Ovary (tissue), 9 donors: ENCODE data around the gene BORCS6. TPM values are rescaled to one million over a fixed set of nuclear protein-coding genes. Genes with fewer than 3 reads are reported as not detected.

ENCODE experiments used
- DNase-seq, 5 donors: peaks; one replicate each; pipeline ENCODE4 v3.0.0-alpha.2; 2019 to 2020
- H3K27ac ChIP-seq, 2 donors: fragments of 200-600 bp; one replicate each; pipeline versions ENCODE4 v1.5.1 to v1.8.0; 2019 to 2022
- H3K27me3 ChIP-seq: fragments of 200-600 bp; one replicate; pipeline ENCODE4 v1.8.0; 2022
- H3K36me3 ChIP-seq: fragments of 200-600 bp; sonication (generic); one replicate; pipeline ENCODE4 v1.5.1; 2019
- H3K4me1 ChIP-seq: one replicate; pipeline ENCODE4 v1.8.1; 2013; ENCODE audit warnings: mild to moderate bottlenecking, moderate library complexity; ENCODE audit not compliant: insufficient read depth
- H3K4me3 ChIP-seq: fragments of 200-600 bp; sonication (generic); one replicate; pipeline ENCODE4 v1.5.1; 2017
- H3K9me3 ChIP-seq, 2 donors: fragments of 200-600 bp in 1 of 2; sonication (generic) in 1 of 2; one replicate each; pipeline versions ENCODE4 v1.5.1 to v1.8.1; 2013 to 2019; ENCODE audit warnings: mild to moderate bottlenecking in 1 of 2, moderate library complexity in 1 of 2
- CTCF ChIP-seq, 3 donors: fragments of 450-650 bp in 2 of 3; fragments of 200-600 bp in 1 of 3; IDR thresholded peaks; one replicate each; pipeline versions ENCODE4 v1.5.1 to v1.8.0; 2016 to 2022; ENCODE audit warnings: antibody characterized with exemption in 3 of 3, mild to moderate bottlenecking in 1 of 3
- EP300 ChIP-seq: sonication (generic); formaldehyde crosslinking; IDR thresholded peaks from one replicate; pipeline ENCODE4 v1.6.1; 2017; ENCODE audit warnings: antibody characterized with exemption
- POLR2A ChIP-seq: fragments of 450-650 bp; IDR thresholded peaks from one replicate; pipeline ENCODE4 v1.6.1; 2017; ENCODE audit warnings: antibody characterized with exemption, mild to moderate bottlenecking, moderate library complexity
- WGBS, 3 donors: extraction: QIAGEN DNeasy Blood & Tissue Kit in 1 of 3; methylation state at CpG; one replicate each; pipeline versions ENCODE4 v1.1.5 to v1.1.7; 2013 to 2017; 5-methylcytosine and 5-hydroxymethylcytosine counted together
- intact Hi-C, 4 donors: fragments of 100-400 bp; cut with DNase I; formaldehyde crosslinking; loops; one replicate each; pipeline versions ENCODE4 v1.11.0 to v1.15.1; 2022 to 2023
- polyA plus RNA-seq, 2 donors: library from polyadenylated mRNA; stranded (reverse); fragments of 200-250 nt in 1 of 2; fragments of 350-450 nt in 1 of 2; fragmentation: Illumina TruSeq in 1 of 2; extraction: RNeasy Lipid Tissue Mini Kit (QIAGEN cat#74804) in 1 of 2; gene quantifications; one replicate each; pipeline ENCODE4 v1.2.3, GENCODE V29; 2013 to 2014
- total RNA-seq, 7 donors: library from RNA; depleted of rRNA in 2 of 7; stranded (reverse); fragments of >200 nt in 2 of 7; fragmentation: NEBNext Ultra II Directional in 3 of 7; extraction: Animal tissue kit (Norgen Biotek cat#: 25700) in 3 of 7; gene quantifications; one replicate each; pipeline versions ENCODE4 v1.1.0 to v1.2.4, GENCODE V29; 2016 to 2023
- donor health status: DM: no; HTN: no; CAD: no; lungs with moderate emphysema.
- donor health status: DM: no; HTN: no; CAD: no.
- donor health status: Bipolar disorder and iron deficiency.
- donor health status: DM: yes; HTN: yes; CAD: no.
- donor health status: DM: no; HTN: no; CAD: no.
- donor health status: DM: yes; HTN: yes; CAD: no.

Gene BORCS6
- total and polyA plus RNA-seq, 9 donors, result 1.3 to 7.2 (median 6.7) TPM

DNA sequence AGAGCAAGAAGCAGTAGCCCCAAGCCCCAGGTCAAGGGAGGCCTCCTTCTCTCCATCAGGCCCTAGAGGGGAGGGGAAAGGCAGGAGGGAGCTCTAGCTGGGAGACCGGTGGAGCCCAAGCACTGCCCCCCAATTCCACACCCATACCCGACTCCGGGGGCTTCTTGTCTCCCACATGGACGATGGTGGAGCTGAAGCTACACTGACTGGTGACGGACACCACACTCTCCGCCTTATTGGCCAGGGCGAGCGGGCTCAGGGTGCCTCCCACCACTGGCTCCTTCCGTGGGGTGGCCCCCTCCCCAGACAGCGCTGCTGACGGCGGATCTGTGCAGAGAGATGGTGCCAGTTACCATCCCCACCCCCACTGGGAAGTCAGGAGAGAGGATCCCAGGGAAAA, 44.2 kb downstream of the BORCS6 start:
- Histone ChIP-seq H3K36me3 (no peaks in the 10 kb centered on the region), H3K27ac (peak overlapping the region; percentile 32 to 69), H3K4me3 (no peak overlapping the region), H3K4me1 (peaks cover 3% of the 10 kb centered on the region), H3K9me3 (no peaks in the 10 kb centered on the region), H3K27me3 (no peaks in the 10 kb centered on the region)
- intact Hi-C loops, result no loop called here
- no peak for TF ChIP-seq POLR2A
- no peak for TF ChIP-seq EP300
- TF ChIP-seq CTCF (IDR thresholded peaks at IDR 0.05), result no peak
- peak in 3 of 5 donors; percentile 25 to 54 (median 46) for DNase-seq
- WGBS, 3 donors, result 85 to 89% (median 85%) methylated on average over 12 of the region's 12 CpGs

DNA sequence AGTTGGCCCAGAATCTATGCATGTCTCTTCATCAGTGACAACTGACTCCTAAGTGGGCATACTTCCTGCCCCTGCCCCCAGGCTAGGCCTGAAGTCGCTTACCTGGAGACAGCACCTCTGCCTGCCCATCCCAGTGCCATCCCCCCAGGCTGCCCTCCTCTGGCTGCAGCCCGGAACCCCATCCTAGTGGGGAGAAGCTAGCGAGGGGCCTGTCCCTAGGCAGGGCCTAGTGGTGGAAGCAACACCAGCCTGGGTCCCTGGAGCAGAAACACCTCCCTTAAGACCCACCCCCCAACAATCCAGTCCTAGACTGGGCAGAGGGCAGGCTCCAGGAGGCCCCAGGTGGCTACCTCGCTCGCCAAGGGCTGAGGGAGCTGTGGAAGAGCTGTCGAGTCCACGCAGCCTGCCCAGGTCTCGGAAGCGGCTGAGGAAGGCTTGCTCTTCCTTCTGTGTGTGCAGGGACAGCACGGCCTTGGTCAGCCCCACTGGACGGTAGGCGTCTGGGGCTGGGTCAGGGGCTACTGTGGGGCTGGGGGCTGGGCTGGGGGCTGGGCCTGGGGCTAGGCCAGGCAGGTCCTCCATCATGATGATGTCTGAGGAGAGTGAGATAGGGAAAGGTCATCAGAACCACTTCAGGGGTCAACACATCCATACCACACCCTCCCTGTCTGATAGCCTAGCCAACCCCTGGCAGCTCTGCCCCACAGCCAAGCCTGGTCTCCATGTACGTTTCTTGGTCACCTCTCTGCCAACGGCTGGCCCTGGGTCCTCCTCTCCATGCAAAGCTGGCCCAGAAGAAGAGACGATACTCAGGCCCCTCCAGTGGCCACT, 45.4 kb downstream of the BORCS6 start:
- no peaks in the 10 kb centered on the region for H3K4me1 ChIP-seq
- no peaks in the 10 kb centered on the region for H3K27me3 ChIP-seq
- no peak overlapping the region for H3K4me3 ChIP-seq
- DNase-seq, result peak in 4 of 5 donors; percentile 20 to 54 (median 32)
- intact Hi-C loops, result no loop called here
- no peaks in the 10 kb centered on the region for H3K9me3 ChIP-seq
- no peak overlapping the region for H3K27ac ChIP-seq
- 87 to 88% (median 87%) methylated on average over 15 of the region's 15 CpGs for WGBS, 3 donors
- H3K36me3 ChIP-seq, result no peaks in the 10 kb centered on the region
- TF ChIP-seq EP300 (no peak), CTCF (IDR thresholded peaks at IDR 0.05) (no peak), POLR2A (no peak)

DNA sequence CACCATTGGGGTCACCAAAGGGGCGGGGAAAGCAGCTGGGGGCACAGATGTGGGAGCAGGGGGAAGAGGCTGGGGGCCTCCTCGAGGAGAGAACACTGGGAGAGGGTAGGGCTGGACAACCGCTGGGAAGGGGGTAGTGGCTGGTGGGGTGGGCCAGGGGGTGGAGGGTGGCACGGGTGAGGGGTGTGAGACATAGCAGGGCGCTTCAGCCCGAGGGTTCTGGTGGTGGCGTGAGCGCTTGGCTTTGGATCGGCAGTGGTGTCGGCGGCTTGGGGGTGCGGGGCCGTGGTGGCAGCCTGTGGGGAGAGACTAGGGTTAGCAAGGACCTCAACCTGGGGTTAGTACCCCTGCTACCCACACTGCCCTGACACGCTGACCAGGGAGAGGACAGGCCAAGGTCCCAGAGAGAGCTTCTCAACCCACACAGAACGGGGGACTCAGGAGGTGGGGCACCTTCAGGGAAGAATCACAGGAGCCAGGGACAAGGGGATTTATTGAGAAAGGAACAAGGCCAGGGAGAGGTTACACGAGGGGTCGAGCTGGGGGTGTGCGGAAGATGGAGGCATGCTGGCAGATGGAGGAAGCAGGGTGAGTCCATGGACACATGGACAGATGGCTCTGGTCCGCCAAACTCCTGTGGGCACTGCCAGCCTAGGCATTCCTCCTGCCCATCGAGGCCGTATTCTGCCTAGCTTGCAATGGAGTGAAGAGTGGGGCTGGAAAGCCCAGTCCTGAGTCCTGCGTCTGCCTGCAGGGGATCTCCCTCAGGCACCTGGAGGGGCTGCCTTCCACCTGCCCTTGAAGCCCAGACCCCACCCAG, 46.2 kb downstream of the BORCS6 start:
- Histone ChIP-seq H3K4me3 (no peak overlapping the region), H3K27ac (no peak overlapping the region), H3K36me3 (no peaks in the 10 kb centered on the region), H3K4me1 (no peaks in the 10 kb centered on the region), H3K27me3 (no peaks in the 10 kb centered on the region), H3K9me3 (no peaks in the 10 kb centered on the region)
- peak in 3 of 5 donors; percentile 25 to 67 (median 40) for DNase-seq
- intact Hi-C loops, result no loop called here
- WGBS, 3 donors, result 85 to 92% (median 87%) methylated on average over 22 of the region's 22 CpGs
- peak; percentile 6 for TF ChIP-seq POLR2A
- no peak for TF ChIP-seq EP300

DNA sequence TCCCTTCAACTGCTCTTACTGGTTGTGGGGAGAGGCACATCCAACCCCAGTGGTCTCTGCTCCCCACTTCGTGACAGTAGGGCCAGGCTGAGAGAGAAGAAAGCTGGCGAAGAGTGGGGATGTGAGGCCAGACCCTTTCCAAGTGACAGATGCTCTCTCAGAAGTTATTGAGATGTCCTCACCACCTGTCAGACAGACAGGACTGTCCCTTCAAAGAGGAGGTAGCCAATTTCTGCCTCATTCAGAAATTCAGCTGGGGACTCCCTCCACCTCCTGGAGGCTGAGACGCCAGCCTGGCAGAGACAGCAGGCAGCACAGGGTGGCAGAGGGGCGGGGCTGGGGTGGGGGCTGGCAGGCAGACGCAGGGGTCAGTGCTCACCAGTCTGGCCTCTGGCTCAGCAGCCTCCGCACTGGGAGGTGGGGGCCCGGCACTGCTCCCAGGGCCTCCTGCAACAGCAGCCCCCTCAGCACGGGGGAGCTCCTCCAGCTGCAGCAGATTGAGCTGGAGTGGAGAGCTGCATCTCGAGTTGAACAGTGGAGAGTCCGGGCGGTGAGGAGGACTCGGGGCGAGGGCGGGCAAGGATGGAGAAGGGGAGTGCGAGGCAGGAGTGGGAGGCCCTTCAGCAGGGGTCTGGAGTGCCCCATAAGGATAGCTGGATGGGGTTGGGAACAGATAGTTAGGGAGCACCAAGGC, 46.9 kb downstream of the BORCS6 start:
- Histone ChIP-seq H3K27me3 (no peaks in the 10 kb centered on the region), H3K9me3 (no peaks in the 10 kb centered on the region), H3K36me3 (no peaks in the 10 kb centered on the region), H3K4me3 (no peak overlapping the region), H3K27ac (no peak overlapping the region), H3K4me1 (no peaks in the 10 kb centered on the region)
- 74 to 83% (median 82%) methylated on average over 14 to 15 of the region's 15 CpGs for WGBS, 3 donors
- intact Hi-C loops, result no loop called here
- peak; percentile 20 to 63 (median 37) for DNase-seq
- no peak for TF ChIP-seq CTCF (IDR thresholded peaks at IDR 0.05)
- no peak for TF ChIP-seq POLR2A
- no peak for TF ChIP-seq EP300
